HG03060 (cell line): Measurements from ENCODE around the gene PTPRE.
"Not testable (repeated sequence)": the region's sequence is repeated elsewhere in the genome, so short reads cannot be mapped to it uniquely, and the experiment has no call there.

ENCODE experiments used
- ATAC-seq: cut with Tn5 transposase; IDR thresholded peaks from one replicate; pipeline ENCODE4 v1.9.1; 2021; ENCODE audit warnings: low read depth, moderate number of reproducible peaks; ENCODE audit not compliant: unreplicated experiment

PTPRE gene

DNA sequence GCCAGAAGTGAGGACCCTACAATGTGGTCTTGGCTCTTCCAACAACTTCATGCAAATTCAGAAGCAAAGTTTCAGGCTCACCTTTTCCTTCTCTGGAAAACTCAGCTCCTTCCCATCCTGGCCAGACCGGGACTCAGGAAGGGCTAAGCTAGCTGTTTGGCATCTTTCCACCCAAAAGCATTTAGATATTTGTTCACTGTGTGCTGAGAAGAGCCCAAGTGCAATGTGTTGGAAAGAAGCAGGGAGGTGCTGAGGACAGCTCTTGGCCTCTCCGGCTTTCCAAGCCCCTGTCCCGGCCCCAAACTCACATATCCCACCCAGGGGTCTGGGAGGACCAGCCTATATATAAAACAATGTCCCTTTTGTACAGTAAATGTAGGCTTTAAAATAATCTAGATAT lies 174.8 kb downstream of the PTPRE start:
- ATAC-seq: no peak

DNA sequence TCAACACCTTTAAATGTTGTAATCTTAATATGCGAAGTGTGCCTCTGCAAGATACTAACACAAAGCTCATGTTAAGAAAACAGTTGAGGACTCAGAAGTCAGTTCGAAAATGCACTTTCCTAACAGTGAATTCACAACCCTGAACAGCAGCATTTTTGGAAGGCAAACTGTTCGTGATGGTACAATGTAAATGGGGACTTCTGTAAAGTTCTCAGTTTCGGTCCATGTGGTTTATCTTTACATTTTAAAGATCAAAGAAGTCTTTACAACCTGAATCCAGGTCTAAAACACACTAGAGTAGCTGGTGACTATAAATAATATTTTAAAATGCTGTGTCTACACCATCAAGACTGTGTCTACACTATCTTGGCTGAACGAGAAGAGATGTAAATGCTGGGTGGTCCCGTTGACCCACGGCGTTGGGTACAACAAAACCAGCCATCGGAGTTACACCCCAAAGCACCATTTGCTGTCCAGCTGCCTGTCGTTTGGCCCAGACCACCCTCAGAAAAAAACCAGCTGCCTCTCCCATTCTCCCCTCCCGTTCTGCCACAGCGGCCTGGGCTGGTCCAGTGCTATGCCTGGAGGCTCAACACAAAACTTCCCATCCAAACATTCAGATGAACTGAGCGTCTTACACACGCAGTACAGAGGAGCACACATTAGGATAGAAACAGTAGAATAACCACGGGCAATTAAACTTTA lies 176.4 kb downstream of the PTPRE start:
- no peak for ATAC-seq

DNA sequence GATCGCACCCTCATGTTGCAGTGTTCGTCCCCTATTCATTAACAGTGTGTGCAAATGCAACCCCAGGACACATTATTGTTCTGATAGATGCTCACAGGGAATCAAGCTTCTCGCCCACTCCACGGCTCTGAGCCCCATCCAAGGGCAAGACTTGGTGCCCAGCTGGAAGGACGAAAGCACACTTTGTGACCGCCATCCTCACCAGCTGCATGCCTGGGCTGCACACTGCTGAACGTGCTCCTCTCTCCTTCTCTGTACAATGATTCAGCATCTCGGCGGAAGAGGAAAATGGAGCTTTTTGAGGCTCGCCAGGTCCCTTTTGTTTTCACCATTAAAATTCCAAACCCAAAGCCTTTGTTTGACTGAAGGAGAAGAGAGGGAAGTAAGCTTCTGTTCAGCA lies 177.5 kb downstream of the PTPRE start:
- no peak for ATAC-seq

DNA sequence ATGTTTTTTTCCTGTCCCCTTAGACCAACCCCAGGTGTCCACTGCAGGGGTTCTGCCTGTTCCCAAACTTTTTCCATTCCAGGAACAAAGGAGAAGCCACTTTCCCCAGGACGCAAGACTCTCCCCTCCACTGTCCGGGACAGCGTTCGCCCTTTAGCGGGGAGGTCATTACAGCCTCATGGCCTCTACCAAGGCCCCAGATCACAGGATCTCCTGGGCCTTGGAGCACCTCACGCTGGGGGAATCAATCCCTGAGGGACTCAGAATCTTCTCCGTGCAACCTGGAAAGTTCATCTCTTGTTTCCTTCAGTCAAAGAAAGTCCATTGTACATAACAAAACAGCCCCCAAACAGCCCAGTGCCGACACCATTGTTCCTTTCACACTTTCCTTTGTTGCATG lies 178.1 kb downstream of the PTPRE start:
- ATAC-seq: no peak

DNA sequence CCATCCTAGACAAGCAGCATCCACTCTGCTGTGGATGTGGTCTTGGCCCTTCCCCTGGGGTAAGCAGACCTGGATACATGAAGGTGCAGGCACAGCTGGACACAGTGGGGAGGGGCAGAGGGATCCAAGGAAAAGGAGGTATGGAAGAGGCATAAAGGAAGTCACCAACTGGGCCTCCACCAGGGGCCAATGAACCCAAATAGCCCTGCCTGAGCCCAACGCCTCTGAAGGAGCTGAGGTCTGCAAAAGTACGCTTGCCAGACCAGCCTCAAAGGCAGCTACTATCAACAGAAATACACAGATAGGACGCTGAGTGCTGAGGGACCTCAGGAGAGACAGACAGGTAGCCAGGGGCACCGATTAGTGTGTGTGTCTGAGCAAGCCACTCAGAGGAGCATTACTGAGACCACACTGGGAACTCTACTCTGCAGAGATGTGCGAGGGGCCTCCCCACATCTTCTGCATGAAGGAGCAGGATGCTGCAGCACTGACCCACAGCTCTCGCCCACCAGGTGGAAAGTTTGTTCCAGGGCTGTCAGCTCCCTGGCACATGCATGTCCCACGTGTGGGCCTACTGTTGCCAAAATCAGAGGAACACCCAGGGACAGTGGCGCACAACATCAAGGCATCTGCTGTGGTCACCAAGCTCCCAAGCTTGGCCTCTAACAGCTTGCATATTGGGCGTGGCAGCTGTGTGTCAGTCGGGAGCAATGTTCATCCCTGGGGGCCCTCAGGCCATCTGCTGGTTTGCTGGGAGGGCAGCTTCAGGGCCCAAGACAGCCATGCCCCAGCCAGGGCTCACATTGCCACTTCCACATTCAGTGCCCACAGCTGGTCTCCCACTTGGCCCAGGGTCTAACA lies 179.3 kb downstream of the PTPRE start:
- ATAC-seq: no peak

DNA sequence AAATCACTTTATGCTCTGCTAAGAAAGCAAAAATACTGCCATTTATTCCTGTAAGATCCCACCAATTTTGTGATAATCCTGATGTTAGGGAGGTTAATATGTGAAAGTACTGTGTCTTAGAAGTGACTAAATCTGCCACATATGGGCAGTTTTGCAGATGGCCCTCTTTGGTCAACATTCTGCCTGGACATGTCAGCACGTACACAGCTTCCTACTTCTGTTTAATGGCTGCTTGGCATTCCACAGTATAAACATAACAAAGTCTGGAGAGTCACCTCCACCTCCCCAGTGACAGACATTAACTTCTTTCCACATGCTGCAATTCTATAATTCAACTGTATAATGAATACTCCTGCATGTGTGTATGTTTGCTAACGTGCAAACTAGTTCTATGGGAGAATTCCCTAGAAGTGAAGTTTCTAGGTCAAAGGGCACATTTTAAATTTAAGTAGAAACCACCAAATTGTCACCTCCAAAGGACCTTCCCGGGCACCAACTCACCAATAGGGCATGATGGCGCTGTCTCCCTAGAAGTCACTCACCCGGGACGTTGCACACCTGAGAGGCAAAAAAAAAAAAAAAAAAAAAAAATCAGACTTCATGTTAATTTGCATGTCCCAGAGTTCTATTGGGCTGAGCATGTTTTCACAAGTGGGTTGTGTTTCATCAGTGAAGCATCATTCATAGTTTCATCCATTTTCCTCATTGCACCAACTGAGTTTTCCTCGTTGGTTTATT lies 180.4 kb downstream of the PTPRE start:
- no peak for ATAC-seq

DNA sequence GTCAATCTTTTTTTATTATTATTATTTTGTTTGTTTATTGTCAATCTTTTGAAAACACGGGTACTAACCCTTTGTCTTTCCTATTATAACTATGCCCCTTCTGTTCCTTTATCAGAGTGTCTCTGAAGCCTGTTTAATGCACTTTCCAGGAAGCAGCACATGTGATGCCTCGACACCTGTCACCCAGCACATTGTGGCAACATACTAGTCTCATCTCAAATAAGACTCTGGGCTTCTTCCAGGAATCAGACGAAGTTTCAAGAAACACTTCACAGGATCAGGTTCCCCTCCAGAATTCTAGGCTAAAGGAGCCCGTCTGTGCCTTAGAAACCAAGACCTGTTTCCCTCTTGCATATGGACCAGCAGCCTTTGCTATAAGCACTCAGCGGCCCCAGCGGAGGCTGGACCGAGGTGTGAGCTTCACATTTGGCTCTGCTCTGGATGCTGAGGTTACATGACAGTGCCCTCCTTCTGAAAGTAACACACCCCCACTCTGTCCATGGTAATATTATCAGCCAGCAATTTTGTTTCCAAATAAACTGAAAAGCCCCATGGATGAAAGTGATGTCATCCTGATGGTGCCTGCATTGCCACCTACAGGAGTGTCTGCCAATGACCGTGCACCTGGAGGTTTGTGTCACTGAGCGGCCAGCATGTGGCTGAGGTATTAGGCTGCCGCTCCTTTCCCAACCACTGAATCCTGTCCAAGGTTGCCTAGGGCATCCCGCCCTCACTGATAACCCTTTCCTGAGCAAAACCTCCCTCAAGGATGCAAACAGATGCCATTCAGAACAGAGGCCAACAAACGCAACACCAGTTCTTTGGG lies 181.2 kb downstream of the PTPRE start:
- no peak for ATAC-seq

DNA sequence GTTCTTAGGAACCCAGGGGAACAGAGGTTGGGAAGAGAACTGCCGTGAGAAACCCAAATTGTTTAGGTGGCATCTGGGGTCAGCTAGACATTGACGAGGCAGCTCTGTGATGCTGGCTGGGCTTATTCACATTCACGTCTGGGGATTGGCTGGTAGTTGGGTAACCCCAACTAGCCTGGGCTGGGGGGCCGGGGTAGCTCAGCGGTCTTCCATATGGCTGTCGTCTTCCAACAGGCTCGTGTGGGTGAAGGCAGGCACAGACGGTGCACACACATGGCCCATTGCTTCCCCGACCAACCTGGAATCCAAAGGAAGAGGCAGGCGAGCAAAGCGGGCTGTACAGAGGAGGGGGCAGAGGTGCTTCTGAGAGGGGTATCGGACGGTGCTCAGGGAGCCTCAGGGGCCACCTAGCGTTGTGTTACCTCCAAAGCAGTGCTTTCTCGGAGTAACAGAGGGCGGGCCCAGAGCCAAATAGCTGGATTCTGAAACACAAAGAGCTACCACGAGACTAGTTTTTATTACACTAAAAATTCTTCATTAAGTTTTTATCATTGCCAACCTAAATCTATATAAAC lies 184.8 kb downstream of the PTPRE start:
- ATAC-seq: no peak

DNA sequence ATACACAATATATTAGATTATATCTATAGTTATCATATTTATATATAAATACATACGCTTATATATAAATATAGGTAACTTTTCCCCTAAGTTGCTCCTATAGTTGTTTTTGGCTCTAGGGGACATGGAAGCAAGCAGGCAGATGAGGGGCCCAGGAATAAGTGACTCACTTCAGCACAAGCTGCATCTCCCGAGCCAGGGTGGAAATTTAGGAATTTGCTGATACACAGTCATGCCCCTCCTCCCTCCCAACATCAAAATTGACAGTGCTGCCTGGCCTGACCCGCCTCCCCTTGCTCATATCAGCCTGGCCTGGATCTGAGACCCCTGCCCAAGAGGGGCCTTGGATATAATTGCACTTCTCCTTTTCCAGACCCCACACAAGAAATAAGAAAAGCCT lies 185.6 kb downstream of the PTPRE start:
- ATAC-seq: no peak

DNA sequence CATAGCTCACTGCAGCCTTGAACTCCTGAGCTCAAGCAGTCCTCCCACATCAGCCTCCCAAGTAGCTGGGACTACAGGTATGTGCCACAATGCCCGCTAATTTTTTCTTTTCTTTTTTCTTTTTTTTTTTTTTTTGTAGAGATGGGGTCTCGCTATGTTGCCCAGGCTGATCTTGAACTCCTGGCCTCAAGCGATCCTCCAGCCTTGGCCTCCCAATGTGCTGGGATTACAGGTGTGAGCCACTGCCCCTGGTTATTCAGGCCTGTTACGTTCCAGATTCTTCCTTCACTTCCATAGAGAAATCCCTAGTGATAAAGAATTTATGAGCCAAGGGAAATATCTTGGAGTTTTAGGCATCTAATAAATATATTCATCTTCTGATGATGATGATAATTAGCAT lies 187.7 kb downstream of the PTPRE start:
- not testable (repeated sequence) for ATAC-seq

DNA sequence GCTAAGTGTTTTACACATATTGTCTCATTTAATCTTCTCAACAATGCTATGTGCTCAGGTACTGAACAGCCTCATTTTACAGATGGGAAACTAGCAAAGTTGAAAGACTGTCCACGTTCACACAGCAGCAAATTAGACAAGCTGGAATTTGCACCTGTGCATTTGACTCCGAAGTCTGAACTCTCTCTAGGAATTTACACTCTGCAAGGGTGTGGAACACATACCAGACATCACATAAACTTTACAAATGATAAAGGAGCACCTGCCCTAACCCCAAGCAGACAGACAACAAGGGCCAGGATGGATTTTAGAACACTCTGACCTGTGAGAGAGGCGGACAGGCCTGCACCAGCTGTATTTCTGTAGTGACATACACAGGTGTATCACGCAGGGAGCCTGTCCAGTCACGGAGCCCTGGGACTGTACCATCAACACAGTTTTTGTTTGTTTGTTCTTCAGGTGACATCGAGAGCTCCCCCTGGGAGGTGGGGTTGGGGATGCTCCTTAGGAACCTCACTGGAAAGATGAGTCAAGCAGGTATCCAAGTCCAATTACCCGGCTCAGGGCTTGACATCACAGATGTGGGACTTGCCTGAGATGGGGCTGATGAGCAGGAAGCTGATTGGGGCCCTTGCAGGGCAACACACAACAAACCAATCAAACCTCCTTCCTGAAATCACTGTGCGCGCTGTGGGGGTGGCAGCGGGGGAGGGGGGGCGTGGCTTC lies 188.3 kb downstream of the PTPRE start:
- no peak for ATAC-seq

DNA sequence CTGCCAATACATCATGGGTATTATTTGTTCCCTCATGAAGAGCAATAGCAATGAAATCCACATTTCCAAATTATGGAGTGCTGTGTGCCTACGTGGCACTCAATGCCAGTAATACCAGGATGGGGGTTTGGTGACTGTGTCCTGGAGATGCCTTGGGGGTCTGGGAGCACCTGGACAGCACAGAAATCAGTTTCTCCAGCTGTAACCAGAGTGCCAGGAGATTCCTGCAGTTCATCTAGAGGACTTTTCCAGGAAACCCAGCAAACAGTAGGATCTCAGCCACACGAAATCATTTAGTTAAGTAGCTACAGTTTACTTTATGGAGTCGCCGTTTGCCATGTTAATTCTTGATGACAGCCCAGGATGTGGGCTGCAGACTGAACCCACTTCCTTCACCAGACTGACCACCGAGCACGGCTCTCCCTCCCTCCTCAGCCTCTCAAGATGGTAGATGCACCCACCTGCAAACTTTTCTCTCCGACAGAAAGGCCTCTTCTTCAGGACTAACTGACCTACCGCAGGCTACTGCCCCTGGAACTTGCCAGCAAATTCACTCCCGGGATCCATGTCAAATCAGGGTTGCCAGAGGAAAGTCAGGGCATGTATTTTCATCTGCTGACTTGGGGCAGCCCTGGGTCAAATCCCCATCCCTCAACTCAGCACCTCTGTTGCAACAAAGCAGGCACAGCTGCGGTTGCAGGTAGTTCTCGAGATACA lies 189.0 kb downstream of the PTPRE start:
- no peak for ATAC-seq

DNA sequence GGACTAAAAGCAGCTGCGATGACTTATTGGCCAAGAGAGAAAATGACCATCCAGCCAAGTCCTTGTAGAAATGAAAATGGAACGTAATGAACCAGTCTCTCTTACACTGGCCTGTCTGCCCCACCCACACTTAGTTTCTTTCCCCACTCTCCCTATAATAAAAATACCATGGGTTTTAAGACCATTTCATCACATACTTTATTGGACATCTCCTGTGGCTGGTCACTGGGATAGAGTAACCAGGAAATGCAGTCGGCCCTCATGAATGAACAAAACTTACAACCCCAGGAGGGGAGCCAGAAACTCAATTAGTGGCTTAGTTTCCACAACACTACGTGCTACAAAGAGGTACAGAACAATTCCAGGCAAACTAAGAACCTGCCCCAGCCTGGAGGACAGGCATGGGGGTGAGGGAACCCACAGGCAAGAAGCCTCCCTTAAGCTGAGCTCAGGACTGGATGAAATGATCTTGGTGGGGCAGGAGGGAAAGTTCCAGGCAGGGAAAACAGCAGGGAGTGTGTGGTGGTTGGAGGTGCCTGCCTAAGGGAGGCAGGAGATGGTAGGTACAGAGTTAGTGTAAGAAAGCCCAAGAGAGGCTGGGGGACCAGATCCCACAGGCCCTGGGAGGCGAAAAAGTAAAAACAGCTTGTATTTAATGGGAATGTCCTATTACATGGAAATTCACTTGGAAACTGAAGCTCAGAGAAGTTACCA lies 189.7 kb downstream of the PTPRE start:
- no peak for ATAC-seq

DNA sequence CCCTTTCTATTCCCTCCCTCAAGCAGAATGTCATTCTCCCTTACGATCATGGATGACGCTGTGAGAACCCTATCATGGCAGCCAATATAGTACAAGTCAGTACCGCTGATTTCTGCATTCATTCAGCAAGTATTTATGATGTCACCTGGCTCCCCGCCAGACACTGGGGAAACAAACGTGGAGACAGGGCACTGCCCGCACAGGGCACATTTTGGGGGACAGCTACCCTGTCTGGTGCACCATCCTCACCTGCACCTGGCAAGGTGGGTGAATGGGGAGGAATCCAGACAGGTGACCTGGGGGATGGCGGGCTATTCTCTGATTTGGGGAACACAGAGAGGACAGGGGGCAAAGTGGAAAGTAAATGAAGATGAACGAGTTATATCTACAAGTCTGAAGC lies 190.9 kb downstream of the PTPRE start:
- ATAC-seq: no peak

DNA sequence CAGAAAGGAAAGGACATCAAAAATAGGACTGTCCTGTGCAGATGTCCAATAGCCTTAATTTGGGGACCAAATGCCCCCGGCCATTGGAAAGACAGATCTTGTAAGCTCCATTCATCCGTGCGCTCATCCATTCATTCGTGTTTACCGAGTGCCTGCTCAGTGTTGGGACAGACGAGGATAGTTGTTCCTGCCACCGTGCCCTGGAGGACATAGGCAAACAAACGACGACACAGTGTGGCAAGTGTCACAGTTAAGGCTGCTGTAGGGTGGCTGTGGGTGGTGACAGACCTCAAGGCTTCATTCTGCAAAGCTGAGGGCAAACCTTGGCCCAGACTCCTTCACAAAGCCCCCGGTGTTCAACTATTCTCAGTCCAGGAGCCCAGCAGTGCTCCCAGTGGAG lies 191.7 kb downstream of the PTPRE start:
- ATAC-seq: no peak

DNA sequence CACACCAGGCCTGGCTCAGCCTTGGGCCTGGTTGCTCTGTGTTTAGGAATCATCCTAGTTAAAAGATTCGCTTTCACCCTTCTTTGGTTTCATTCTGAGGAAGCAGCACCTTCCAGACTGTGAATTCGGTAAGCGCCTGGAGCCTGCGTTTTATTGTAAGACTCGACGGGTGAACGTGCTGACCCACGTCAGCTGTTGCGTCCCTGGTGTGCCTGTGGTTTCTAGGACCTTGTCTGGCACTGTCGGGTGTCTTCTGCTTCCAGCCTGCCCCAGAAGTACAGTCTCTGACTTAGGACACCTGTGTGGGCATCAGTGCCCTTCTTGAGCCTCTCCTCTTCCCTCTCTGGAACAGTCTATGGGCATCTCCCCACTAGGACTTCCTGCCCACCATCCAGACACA lies 193.0 kb downstream of the PTPRE start:
- no peak for ATAC-seq

DNA sequence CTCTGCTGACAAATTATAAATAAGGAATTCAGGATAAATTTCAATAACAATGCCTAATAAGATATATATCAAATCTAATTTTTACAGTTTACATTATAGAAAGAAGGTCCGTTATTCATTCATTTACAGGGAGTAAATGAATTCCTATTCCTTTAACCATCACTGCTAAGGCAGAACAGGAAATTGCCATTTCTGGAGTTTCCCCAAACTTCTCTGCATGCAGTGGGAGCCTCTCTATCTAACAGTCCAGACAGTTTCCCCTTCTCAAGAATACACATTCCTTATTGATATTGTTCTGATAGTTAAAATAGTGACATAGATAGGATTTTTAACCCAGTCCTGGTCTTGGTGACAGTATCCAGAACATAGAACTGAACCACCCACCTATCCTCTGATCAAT lies 195.0 kb downstream of the PTPRE start:
- ATAC-seq: no peak

DNA sequence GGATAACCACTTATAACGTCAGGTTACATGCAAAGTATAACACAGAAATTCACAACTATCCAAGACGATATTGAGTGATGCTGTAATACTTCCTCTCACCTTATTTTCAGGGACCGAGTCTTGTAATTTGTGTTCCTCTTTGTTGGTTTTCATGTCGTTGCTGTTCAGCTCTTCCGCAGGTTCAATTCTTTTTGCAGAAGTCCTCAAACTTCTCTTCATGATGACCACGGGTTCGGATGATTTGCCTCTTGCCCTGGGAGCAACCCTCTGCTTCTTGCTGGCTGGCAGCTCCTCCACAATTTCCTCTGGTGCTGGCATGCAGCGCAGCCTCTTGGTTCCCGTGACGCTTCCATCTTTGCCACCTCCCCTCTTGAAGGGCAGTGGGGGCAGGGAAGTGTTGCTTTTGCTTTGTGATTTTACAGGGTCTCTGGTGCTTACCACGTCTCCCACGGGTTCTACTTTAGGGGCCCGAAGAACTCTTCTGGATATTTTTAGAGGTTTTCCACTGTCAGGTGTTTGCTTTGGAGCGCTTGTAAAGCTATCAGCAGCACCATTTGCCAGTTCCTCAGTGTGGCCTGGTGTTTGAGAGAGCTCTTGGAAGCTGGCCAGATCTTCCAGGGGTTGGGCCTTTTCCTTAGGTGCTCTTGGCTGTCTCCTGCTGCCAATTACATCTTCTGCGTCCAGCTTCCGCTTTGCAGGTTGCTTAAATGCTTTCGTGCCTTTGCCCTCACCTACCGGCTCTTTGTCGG lies 195.8 kb downstream of the PTPRE start:
- ATAC-seq: no peak
